Measurements from ENCODE around the gene TBX3. TPM values are rescaled to one million over a fixed set of nuclear protein-coding genes. Genes with fewer than 3 reads are reported as not detected.

TBX3 gene
- 87.9 TPM for total RNA-seq

DNA sequence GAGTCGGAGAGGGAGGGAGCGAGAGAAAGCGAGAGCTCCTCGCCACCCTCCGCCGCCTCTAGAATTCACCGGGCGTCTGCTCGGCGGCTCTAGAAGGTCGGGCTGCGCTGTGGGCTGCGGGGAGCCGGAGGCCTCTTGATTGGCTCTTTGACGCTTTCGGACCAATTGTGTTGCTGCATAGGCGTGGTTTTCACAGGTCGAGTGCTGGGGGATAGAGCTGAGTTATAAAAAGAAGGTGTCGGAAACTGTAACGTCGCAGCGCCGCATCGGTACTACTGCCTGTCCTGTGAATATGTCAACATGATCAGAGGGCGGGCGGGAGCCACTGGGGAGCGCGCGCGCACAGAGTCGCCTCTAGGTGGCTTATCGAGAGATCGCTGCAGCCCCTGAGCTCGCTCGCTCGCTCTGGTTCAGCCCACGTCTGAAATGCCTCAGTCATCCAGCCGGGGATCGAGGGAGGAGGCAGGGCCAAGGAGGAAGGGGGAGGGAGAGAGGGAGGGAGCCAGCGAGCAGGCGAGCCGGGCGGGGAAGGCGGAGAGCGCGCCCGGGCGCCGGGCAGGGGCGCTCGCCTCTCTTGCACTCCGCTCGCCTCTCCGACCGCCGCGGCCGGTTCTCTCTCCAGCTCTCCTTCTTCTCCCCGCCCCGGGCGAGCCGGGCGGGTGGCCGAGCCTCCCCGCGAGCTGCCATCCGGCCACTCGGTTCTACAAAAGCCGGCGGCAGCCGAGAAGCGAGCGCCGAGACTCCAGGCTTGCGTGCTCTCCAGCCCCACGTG lies at the start of gene TBX3:
TBX3 (minus strand) TSS at position 78 of the 772 bp plus-strand sequence. CDS start 975 bp downstream, outside the sequence.

Small RNA genes within 50 kb of the gene (small RNA-seq; reads per million reads assigned to genes)
- gene RF00019 (ENCODE audit: low replicate concordance) = not detected
